ENCODE results near the gene ANKFY1.

ANKFY1 gene

GRCh38 chr17:4263282-4264215 lies at the start of gene ANKFY1:
Gene ANKFY1 (minus strand): TSS chr17:4263979. CDS start chr17:4263941, 38 bp downstream.
- DNase-seq (ENCODE audit: low read depth, low spot score): peak; percentile 96

- DNase-seq (ENCODE audit: low read depth, low spot score): no peak
Observed at GRCh38 chr17:4310354-4311060, 46.7 kb upstream of the ANKFY1 start.

- DNase-seq (ENCODE audit: low read depth, low spot score): no peak
Observed at GRCh38 chr17:4309897-4310296, 46.1 kb upstream of the ANKFY1 start.

- no peak for DNase-seq (ENCODE audit: low read depth, low spot score)
Observed at GRCh38 chr17:4307179-4307930, 43.6 kb upstream of the ANKFY1 start.

GRCh38 chr17:4305224-4305623 lies 41.4 kb upstream of the ANKFY1 start:
- no peak for DNase-seq (ENCODE audit: low read depth, low spot score)

GRCh38 chr17:4304417-4305027 lies 40.7 kb upstream of the ANKFY1 start:
- no peak for DNase-seq (ENCODE audit: low read depth, low spot score)

- DNase-seq (ENCODE audit: low read depth, low spot score): no peak
Observed at GRCh38 chr17:4301066-4301465, 37.3 kb upstream of the ANKFY1 start.

- no peak for DNase-seq (ENCODE audit: low read depth, low spot score)
Observed at GRCh38 chr17:4297351-4297750, 33.6 kb upstream of the ANKFY1 start.

- no peak for DNase-seq (ENCODE audit: low read depth, low spot score)
Observed at GRCh38 chr17:4295686-4296085, 31.9 kb upstream of the ANKFY1 start.

- no peak for DNase-seq (ENCODE audit: low read depth, low spot score)
Observed at GRCh38 chr17:4293572-4293971, 29.8 kb upstream of the ANKFY1 start.

GRCh38 chr17:4287710-4288109 lies 23.9 kb upstream of the ANKFY1 start:
- DNase-seq (ENCODE audit: low read depth, low spot score): no peak

GRCh38 chr17:4276514-4276913 lies 12.7 kb upstream of the ANKFY1 start:
- DNase-seq (ENCODE audit: low read depth, low spot score): no peak

GRCh38 chr17:4272972-4273368 lies 9.2 kb upstream of the ANKFY1 start:
- no peak for DNase-seq (ENCODE audit: low read depth, low spot score)

GRCh38 chr17:4272213-4272971 lies 8.6 kb upstream of the ANKFY1 start:
- DNase-seq (ENCODE audit: low read depth, low spot score): no peak

- DNase-seq (ENCODE audit: low read depth, low spot score): no peak
Observed at GRCh38 chr17:4270736-4271135, 7.0 kb upstream of the ANKFY1 start.

GRCh38 chr17:4269915-4270314 lies 6.1 kb upstream of the ANKFY1 start:
- no peak for DNase-seq (ENCODE audit: low read depth, low spot score)

- no peak for DNase-seq (ENCODE audit: low read depth, low spot score)
Observed at GRCh38 chr17:4267402-4267801, 3.6 kb upstream of the ANKFY1 start.

GRCh38 chr17:4266550-4266949 lies 2.8 kb upstream of the ANKFY1 start:
- DNase-seq (ENCODE audit: low read depth, low spot score): no peak

GRCh38 chr17:4262703-4263102 lies 1.1 kb downstream of the ANKFY1 start:
- no peak for DNase-seq (ENCODE audit: low read depth, low spot score)

GRCh38 chr17:4261452-4261851 lies 2.3 kb downstream of the ANKFY1 start:
- DNase-seq (ENCODE audit: low read depth, low spot score): peak; percentile 40

GRCh38 chr17:4258867-4259266 lies 4.9 kb downstream of the ANKFY1 start:
- DNase-seq (ENCODE audit: low read depth, low spot score): no peak
